Measurements from ENCODE around the gene KMT2E. TPM values are rescaled to one million over a fixed set of nuclear protein-coding genes. Genes with fewer than 3 reads are reported as not detected.

KMT2E gene
- total RNA-seq, 1 experiment from 2014 or later = 38.2 TPM

DNA sequence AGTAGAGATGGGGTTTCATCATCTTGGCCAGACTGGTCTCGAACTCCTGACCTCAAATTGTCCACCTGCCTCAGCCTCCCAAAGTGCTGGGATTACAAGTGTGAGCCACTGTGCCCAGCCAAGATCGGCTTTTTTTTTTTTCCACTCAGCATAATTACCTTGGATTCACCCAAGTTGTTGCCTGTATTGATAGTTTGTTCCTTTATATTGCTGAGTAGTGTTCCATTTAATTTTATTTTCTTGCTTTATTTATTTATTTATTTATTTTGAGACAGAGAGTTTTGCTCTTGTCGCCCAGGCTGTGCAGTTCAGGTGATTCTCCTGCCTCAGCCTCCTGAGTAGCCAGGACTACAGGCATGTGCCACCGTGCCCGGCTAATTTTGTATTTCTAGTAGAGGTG is 21.3 kb downstream of the KMT2E start:
- no peak overlapping the region for H3K56ac ChIP-seq (ENCODE audit: insufficient read length, low read depth, low read length)
- H3K4me1 Mint-ChIP-seq = peaks cover 7 to 13% of the 10 kb centered on the region in 2 experiments; a peak in 3 of 4 replicates
- no peak overlapping the region for H2AK5ac ChIP-seq (ENCODE audit: insufficient read length, low read length)
- no peaks in the 10 kb centered on the region for H3K23me2 ChIP-seq (ENCODE audit: insufficient read length, low read depth, low read length, poor library complexity, severe bottlenecking)
- H3K9me3 ChIP-seq (ENCODE audit: control insufficient read depth, low read depth, low read length) = no peaks in the 10 kb centered on the region
- H3K9me3 Mint-ChIP-seq = no peaks in the 10 kb centered on the region
- no peak overlapping the region for H3K23ac ChIP-seq (ENCODE audit: insufficient read length, low read depth, low read length)
- no peak overlapping the region for H3K14ac ChIP-seq (ENCODE audit: insufficient read depth, low read length)
- H3K27ac ChIP-seq (ENCODE audit: insufficient read length, low read depth, low read length) = no peak overlapping the region
- H2BK120ac ChIP-seq (ENCODE audit: low read depth, low read length, poor library complexity, severe bottlenecking) = no peak overlapping the region
- H3K4me1 ChIP-seq (ENCODE audit: insufficient read depth, low read length) = no peaks in the 10 kb centered on the region; the same call in 1 of the 2 replicates
- no peaks in the 10 kb centered on the region for H3K27me3 ChIP-seq (ENCODE audit: insufficient read depth, low read length)
- no peak overlapping the region for H4K8ac ChIP-seq (replicated peaks; ENCODE audit: insufficient read length, low read depth, low read length)
- TF ChIP-seq, protein P1, sequence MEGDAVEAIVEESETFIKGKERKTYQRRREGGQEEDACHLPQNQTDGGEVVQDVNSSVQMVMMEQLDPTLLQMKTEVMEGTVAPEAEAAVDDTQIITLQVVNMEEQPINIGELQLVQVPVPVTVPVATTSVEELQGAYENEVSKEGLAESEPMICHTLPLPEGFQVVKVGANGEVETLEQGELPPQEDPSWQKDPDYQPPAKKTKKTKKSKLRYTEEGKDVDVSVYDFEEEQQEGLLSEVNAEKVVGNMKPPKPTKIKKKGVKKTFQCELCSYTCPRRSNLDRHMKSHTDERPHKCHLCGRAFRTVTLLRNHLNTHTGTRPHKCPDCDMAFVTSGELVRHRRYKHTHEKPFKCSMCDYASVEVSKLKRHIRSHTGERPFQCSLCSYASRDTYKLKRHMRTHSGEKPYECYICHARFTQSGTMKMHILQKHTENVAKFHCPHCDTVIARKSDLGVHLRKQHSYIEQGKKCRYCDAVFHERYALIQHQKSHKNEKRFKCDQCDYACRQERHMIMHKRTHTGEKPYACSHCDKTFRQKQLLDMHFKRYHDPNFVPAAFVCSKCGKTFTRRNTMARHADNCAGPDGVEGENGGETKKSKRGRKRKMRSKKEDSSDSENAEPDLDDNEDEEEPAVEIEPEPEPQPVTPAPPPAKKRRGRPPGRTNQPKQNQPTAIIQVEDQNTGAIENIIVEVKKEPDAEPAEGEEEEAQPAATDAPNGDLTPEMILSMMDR (conservative IDR thresholded peaks at IDR 0.05) = no peak
- peaks cover 6% of the 10 kb centered on the region for H3K79me1 ChIP-seq (ENCODE audit: insufficient read depth, low read depth, low read length, poor library complexity, severe bottlenecking)
- WGBS (ENCODE audit: extremely low coverage, insufficient read length, low lambda C conversion rate) = no CpG with 5 or more reads among the region's 5 CpGs
- H3K4me3 Mint-ChIP-seq = no peak overlapping the region
- no peaks in the 10 kb centered on the region for H4K20me1 ChIP-seq (ENCODE audit: control insufficient read depth, insufficient read depth, insufficient read length)
- no peak overlapping the region for H3T11ph ChIP-seq (ENCODE audit: low read length)
- H3K27ac Mint-ChIP-seq = peak overlapping the region in 1 of 3 experiments; percentile 74; a peak in 1 of 7 replicates
- H2BK12ac ChIP-seq (ENCODE audit: insufficient read length, low read depth, low read length) = no peak overlapping the region
- peaks cover 0 to 7% (median 0%) of the 10 kb centered on the region in 3 experiments; a peak in 3 of 7 replicates for H3K36me3 Mint-ChIP-seq (ENCODE audit: insufficient read depth in 1 of 3, low read depth in 3 of 3)
- H2BK5ac ChIP-seq (ENCODE audit: insufficient read length, low read length) = no peak overlapping the region
- no peak overlapping the region for H3K18ac ChIP-seq (ENCODE audit: insufficient read length, low read depth, low read length)
- no peaks in the 10 kb centered on the region for H3K27me3 Mint-ChIP-seq (ENCODE audit: low read depth)
- no peak overlapping the region for H2BK15ac ChIP-seq (ENCODE audit: low read depth, low read length)
- no peak overlapping the region for H3K4me2 ChIP-seq (ENCODE audit: insufficient read depth, insufficient read length, low read length)
- H4K91ac ChIP-seq (ENCODE audit: insufficient read length, low read depth, low read length) = no peak overlapping the region
- no peak overlapping the region for H2AFZ ChIP-seq (ENCODE audit: low read length)
- H2BK20ac ChIP-seq (ENCODE audit: low read depth, low read length, poor library complexity, severe bottlenecking) = no peak overlapping the region
- no peak overlapping the region for H3K4ac ChIP-seq (ENCODE audit: low read depth, low read length)
- no peak overlapping the region for H3K9ac ChIP-seq (ENCODE audit: extremely low read depth, insufficient read length, low read length)
- no peak overlapping the region for H4K5ac ChIP-seq (ENCODE audit: insufficient read length, low read depth, low read length)
- peaks cover 29% of the 10 kb centered on the region; the same call in 1 of the 2 replicates for H3K79me2 ChIP-seq (ENCODE audit: insufficient read depth, low read length)
- DNase-seq = no peak
